ENCODE measurements around the gene HSD11B2.

HSD11B2 gene

GRCh38 chr16:67474551-67475455, 43.9 kb downstream of the HSD11B2 start:
- no peaks in the 10 kb centered on the region for H3K9me3 ChIP-seq (ENCODE audit: insufficient read depth, low read length)
- H3K9ac ChIP-seq (ENCODE audit: insufficient read length, low read depth), result no peak overlapping the region
- H3K36me3 ChIP-seq (ENCODE audit: insufficient read depth, insufficient read length, low read length), result peaks cover 21% of the 10 kb centered on the region
- no peaks in the 10 kb centered on the region for H3K27me3 ChIP-seq (ENCODE audit: insufficient read depth, insufficient read length)
- TF ChIP-seq YY1 (IDR thresholded peaks at IDR 0.05; ENCODE audit: insufficient read depth, insufficient read length), result no peak
- no peak for TF ChIP-seq SUZ12 (IDR thresholded peaks at IDR 0.05; ENCODE audit: extremely low read depth, insufficient read depth, insufficient read length)
- no peak for TF ChIP-seq ZNF274 (IDR thresholded peaks at IDR 0.05; ENCODE audit: low read depth, low read length)
- no peak overlapping the region for H3K4me3 ChIP-seq (ENCODE audit: insufficient read length, low read depth)
- H3K4me1 ChIP-seq (ENCODE audit: insufficient read depth, insufficient read length), result peaks cover 2% of the 10 kb centered on the region
- DNase-seq (ENCODE audit: low read depth, low spot score), result no peak

GRCh38 chr16:67477960-67478554, 47.1 kb downstream of the HSD11B2 start:
- Histone ChIP-seq H3K36me3 (ENCODE audit: insufficient read depth, insufficient read length, low read length) (peaks cover 21% of the 10 kb centered on the region), H3K27me3 (ENCODE audit: insufficient read depth, insufficient read length) (no peaks in the 10 kb centered on the region), H3K9me3 (ENCODE audit: insufficient read depth, low read length) (no peaks in the 10 kb centered on the region), H3K4me1 (ENCODE audit: insufficient read depth, insufficient read length) (peaks cover 8% of the 10 kb centered on the region), H3K4me3 (ENCODE audit: insufficient read length, low read depth) (no peak overlapping the region), H3K9ac (ENCODE audit: insufficient read length, low read depth) (no peak overlapping the region)
- no peak for DNase-seq (ENCODE audit: low read depth, low spot score)
- TF ChIP-seq ZNF274 (IDR thresholded peaks at IDR 0.05; ENCODE audit: low read depth, low read length), result no peak
- TF ChIP-seq SUZ12 (IDR thresholded peaks at IDR 0.05; ENCODE audit: extremely low read depth, insufficient read depth, insufficient read length), result no peak
- TF ChIP-seq YY1 (IDR thresholded peaks at IDR 0.05; ENCODE audit: insufficient read depth, insufficient read length), result no peak

GRCh38 chr16:67480833-67481560, 50.1 kb downstream of the HSD11B2 start, which contains the start of gene ATP6V0D1:
Gene ATP6V0D1 (minus strand): TSS chr16:67481157. CDS start chr16:67481086, 71 bp downstream.
- Histone ChIP-seq H3K4me3 (ENCODE audit: insufficient read length, low read depth) (peak within 1 kb of the TSS; percentile 98), H3K27me3 (ENCODE audit: insufficient read depth, insufficient read length) (no peaks in the 10 kb centered on the region), H3K9ac (ENCODE audit: insufficient read length, low read depth) (peak within 1 kb of the TSS; percentile 92), H3K4me1 (ENCODE audit: insufficient read depth, insufficient read length) (peaks cover 8% of the 10 kb centered on the region), H3K36me3 (ENCODE audit: insufficient read depth, insufficient read length, low read length) (peaks cover 6% of the 10 kb centered on the region), H3K9me3 (ENCODE audit: insufficient read depth, low read length) (no peaks in the 10 kb centered on the region)
- DNase-seq (ENCODE audit: low read depth, low spot score), result peak; percentile 96
- no peak for TF ChIP-seq ZNF274 (IDR thresholded peaks at IDR 0.05; ENCODE audit: low read depth, low read length)
- TF ChIP-seq SUZ12 (IDR thresholded peaks at IDR 0.05; ENCODE audit: extremely low read depth, insufficient read depth, insufficient read length), result no peak
- TF ChIP-seq YY1 (IDR thresholded peaks at IDR 0.05; ENCODE audit: insufficient read depth, insufficient read length), result no peak

- Histone ChIP-seq H3K9me3 (ENCODE audit: insufficient read depth, low read length) (no peaks in the 10 kb centered on the region), H3K27me3 (ENCODE audit: insufficient read depth, insufficient read length) (peaks cover 2% of the 10 kb centered on the region), H3K4me1 (ENCODE audit: insufficient read depth, insufficient read length) (peaks cover 8% of the 10 kb centered on the region), H3K9ac (ENCODE audit: insufficient read length, low read depth) (peak overlapping the region; percentile 92), H3K36me3 (ENCODE audit: insufficient read depth, insufficient read length, low read length) (peaks cover 6% of the 10 kb centered on the region), H3K4me3 (ENCODE audit: insufficient read length, low read depth) (peak overlapping the region; percentile 98)
- no peak for TF ChIP-seq ZNF274 (IDR thresholded peaks at IDR 0.05; ENCODE audit: low read depth, low read length)
- no peak for TF ChIP-seq YY1 (IDR thresholded peaks at IDR 0.05; ENCODE audit: insufficient read depth, insufficient read length)
- no peak for TF ChIP-seq SUZ12 (IDR thresholded peaks at IDR 0.05; ENCODE audit: extremely low read depth, insufficient read depth, insufficient read length)
- no peak for DNase-seq (ENCODE audit: low read depth, low spot score)
Observed at GRCh38 chr16:67481561-67482232, 50.8 kb downstream of the HSD11B2 start.

GRCh38 chr16:67482233-67482924, 51.5 kb downstream of the HSD11B2 start:
- Histone ChIP-seq H3K36me3 (ENCODE audit: insufficient read depth, insufficient read length, low read length) (peaks cover 6% of the 10 kb centered on the region), H3K9ac (ENCODE audit: insufficient read length, low read depth) (peak overlapping the region; percentile 92), H3K4me1 (ENCODE audit: insufficient read depth, insufficient read length) (peaks cover 8% of the 10 kb centered on the region), H3K27me3 (ENCODE audit: insufficient read depth, insufficient read length) (peaks cover 4% of the 10 kb centered on the region), H3K4me3 (ENCODE audit: insufficient read length, low read depth) (peak overlapping the region; percentile 9), H3K9me3 (ENCODE audit: insufficient read depth, low read length) (no peaks in the 10 kb centered on the region)
- no peak for DNase-seq (ENCODE audit: low read depth, low spot score)
- no peak for TF ChIP-seq SUZ12 (IDR thresholded peaks at IDR 0.05; ENCODE audit: extremely low read depth, insufficient read depth, insufficient read length)
- no peak for TF ChIP-seq ZNF274 (IDR thresholded peaks at IDR 0.05; ENCODE audit: low read depth, low read length)
- TF ChIP-seq YY1 (IDR thresholded peaks at IDR 0.05; ENCODE audit: insufficient read depth, insufficient read length), result no peak

GRCh38 chr16:67483150-67483549, 52.2 kb downstream of the HSD11B2 start, which contains the start of gene AGRP:
Gene AGRP (minus strand): TSS chr16:67483547. CDS start chr16:67483398, 149 bp downstream.
- no peak for TF ChIP-seq YY1 (IDR thresholded peaks at IDR 0.05; ENCODE audit: insufficient read depth, insufficient read length)
- TF ChIP-seq ZNF274 (IDR thresholded peaks at IDR 0.05; ENCODE audit: low read depth, low read length), result no peak
- no peak for TF ChIP-seq SUZ12 (IDR thresholded peaks at IDR 0.05; ENCODE audit: extremely low read depth, insufficient read depth, insufficient read length)
- H3K4me3 ChIP-seq (ENCODE audit: insufficient read length, low read depth), result no peak within 1 kb of the TSS
- H3K9ac ChIP-seq (ENCODE audit: insufficient read length, low read depth), result peak within 1 kb of the TSS; percentile 59

More at GRCh38 chr16:67483150-67483549, 52.2 kb downstream of the HSD11B2 start, which contains the start of gene AGRP:
- H3K4me1 ChIP-seq (ENCODE audit: insufficient read depth, insufficient read length), result peaks cover 8% of the 10 kb centered on the region
- no peak for DNase-seq (ENCODE audit: low read depth, low spot score)
- H3K36me3 ChIP-seq (ENCODE audit: insufficient read depth, insufficient read length, low read length), result peaks cover 3% of the 10 kb centered on the region
- no peaks in the 10 kb centered on the region for H3K9me3 ChIP-seq (ENCODE audit: insufficient read depth, low read length)
- H3K27me3 ChIP-seq (ENCODE audit: insufficient read depth, insufficient read length), result peaks cover 7% of the 10 kb centered on the region

Measured in NT2/D1 (cell line).